HG03342 (cell line): ENCODE data around the gene SCN8A.

Experiments used
- ATAC-seq: cut with Tn5 transposase; IDR thresholded peaks from one replicate; pipeline ENCODE4 v1.9.1; 2021; ENCODE audit warnings: mild to moderate bottlenecking, moderate library complexity; ENCODE audit not compliant: unreplicated experiment

SCN8A gene

DNA sequence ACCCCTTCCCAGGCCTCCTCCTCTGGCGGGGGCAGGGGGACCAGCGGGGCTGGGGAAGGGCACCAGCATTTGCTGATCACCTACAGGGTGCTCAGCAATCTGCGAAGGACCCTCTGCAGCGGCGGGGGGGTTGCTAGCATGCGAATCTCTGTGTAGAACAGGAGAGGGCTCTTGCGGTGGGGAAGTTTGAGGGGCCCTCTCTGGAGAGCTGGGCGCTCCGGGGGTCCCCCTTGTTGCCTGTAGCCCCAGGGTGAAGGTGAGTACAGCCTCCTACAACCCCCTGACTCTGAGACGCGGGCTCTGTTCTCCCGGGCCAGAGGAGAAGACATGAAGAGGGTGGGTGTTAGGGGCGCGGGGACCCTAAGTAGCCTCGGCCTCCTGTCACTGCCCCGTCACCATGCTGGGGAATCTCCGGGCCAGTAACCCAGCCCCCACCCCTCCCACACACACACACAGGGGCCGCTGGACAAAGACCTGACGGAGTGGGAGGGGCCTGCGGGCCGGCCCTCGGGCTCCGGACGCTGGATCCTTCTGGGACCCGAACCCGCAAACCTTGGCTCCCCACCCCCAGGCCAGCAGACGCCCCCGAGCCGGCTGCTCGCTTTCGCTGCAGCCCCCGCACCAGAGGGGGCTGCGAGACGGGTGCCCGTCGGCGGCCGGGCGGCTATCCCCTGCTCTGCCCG, 256.8 kb downstream of the SCN8A start:
- ATAC-seq: no peak

DNA sequence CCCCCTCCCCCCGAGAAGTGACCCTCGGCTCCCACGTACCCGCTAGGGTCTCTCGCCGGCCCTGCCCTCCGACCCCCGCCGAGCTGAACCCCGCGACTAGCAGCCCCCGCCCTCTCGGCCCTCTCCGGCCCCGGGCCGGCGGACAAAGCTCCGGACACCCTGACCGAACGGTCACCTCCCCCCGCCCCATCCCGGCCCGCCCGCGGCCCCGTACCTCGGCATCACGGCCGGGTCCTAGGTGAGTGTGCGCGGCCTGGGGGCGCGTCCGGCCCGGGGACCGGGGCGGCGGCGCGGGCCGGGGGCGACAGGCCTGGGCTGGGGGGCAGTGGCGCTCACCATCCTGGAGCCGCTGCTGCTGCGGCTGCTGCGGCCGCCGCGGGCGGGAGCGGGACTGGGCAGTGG, 257.3 kb downstream of the SCN8A start, which contains the start of gene FIGNL2:
TSS of gene FIGNL2 (minus strand) at position 393 of the 402 bp plus-strand sequence. CDS start 26,305 bp downstream, outside the sequence.
- no peak for ATAC-seq

DNA sequence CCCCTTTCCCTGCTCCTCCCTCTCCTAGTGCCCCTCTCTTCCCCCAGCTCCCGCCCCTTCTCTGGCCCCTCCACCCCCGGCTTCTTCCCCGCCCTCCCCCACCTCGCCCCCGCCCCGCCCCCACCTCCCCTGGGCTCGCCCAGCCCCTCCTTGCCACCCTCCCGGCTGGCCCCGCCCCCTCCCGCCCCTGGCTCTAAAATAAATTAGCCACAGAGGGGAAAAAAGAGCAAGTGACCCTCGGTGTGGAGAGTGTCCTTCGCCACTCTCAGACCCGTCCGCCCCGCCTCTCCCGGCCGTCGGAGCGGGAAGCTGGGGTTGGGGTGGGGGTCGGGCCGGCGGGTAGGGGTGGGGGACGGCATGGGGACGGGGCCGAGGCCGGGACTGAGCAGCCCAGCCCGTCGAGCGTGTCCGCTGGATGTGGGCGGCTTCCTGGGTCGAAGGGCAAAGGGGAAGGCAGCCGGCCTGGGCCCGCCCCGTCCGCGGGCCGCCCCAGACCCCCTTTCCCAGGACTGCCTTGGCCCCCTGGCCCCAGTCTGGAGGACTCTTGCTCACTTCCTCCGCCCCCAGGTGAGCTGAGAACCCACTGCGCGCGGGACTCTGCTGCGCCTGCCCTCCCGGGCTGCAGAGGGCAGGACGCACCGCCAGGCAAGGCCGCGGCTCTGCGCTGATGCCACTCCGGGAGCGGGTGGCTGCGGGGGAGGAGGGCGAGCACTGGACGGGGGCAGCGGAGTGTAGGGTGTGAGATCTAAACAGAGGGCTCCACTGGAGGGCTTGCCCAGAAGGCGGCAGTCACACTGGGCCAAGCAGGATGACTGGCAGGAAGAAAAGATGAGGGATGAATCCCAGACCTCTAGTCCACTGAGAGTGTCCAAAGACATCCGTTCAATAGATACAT, 258.1 kb downstream of the SCN8A start:
- ATAC-seq: no peak

DNA sequence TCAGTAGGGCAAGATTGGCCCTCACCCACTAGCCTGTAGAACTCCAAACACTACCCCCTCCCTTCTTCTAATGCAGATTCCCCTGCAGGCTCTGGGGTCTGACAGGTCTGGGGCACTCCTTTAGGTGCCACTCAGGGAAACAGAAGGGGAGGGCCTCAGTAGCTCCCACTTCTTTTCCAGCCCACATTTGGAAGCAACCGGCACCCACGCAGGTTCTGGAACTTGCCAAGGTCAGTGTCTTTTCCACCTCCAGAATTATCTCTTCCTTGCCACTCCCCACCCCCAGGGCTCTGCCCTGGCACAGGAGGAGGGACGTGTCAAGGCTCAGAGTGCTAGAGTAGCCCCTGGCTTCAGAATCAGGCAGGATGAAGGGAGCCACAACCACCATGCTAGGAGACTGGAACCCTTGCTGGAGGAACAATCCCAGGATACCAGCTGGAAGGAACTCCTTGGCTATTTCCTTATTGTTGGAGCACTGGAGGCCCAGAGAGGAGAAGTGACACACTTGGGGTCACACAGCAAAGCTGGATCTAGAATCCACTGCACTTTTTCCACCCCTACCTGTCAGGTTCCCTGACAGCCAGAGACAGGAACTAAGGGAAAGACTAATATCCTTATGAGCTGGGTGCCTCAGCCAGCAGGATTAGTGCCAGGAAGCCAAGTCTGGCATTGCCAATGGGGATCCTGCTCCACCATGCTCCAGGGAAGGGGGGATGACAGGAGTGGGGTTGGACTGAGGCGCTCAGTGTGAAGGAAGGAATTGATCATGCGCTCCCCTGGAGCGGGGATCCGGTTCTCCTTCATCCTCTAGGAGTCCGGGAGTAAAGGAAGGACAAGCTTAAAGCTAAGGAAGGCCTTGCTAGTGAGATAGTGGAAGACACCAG, 259.3 kb downstream of the SCN8A start:
- ATAC-seq: no peak

DNA sequence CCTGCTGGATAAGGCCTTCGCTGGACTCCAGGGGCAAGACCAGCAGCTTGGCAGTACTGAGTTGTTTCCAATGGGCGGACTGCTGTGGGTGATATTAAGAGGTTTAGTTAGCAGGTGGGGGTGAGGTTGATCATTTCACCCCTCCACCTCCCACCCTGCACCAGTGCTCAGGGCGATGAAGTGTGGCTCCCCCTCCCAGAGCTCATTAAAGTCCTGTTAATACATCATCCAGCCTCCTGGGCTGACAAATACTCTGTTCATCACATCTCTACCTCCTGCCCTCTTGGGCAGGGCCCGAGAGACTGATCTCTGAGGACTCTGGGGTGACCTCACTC, 259.9 kb downstream of the SCN8A start:
- no peak for ATAC-seq

DNA sequence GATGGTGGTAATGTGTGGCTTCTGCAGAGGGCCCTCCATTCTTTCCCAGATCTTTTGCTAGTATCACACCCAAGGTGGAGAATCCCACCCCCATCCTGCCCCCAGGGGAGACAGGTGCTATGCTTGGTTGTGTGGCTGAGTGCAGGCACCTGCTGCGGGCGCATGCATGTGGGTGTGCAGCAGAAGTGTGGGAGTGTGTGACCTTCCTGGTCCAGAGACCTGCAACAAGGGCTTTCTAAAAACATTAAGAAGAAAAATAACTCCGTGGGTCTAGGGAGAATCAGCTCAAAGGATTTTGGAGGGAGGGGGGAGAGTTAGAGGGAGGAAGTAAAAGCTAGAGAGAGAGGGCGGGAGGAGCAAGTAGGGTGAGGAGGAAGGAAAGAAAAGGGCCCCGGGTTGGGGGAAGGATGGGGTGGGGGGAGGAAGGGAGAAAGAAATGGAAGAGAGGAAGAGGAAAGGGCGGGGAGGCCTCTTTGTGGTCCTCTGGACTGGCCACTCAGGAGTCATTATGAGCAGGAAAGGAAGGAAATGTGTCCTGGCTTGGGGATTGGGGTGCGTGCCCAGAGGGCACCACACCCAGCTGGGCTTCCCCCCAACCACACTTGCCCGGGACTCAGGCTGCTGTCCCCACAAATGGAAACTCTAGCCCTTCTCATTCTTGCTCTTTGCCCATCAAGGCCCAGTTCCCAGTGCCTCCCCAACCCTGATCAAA, 260.5 kb downstream of the SCN8A start:
- no peak for ATAC-seq

DNA sequence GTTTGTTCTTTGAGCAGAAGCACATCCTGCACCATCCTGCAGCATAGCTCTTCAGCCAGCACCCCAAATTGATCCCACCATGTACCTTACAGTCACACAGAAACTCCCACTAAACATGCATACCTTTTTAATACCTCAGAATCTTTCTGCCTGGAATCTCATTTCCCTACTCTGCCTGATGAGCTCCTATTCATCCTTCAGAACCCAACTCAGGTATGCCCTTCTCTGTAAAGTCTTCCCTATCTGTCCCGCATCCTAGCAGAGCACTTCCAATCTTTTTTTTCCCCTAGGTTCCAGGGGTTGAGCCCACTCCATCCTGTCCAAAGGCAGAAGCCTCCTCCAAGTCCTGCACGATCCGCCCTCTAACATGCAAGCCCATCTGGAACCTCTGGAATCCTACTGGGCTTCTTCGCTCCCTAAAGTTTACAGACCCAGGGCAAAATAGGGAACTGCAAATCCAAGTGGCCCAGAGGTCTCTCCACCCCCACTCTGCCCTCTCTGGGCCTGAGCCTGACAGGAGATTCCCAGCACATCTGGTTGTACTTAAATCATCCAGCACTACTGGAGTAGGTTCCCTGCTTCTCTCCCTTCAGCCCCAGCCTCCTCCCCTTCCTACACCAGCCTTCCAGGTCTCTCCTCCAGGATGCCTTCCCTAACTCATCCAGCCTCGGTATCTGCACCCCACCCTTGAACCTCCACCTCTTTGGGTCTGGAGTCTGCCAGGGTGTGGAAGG, 261.5 kb downstream of the SCN8A start:
- no peak for ATAC-seq

DNA sequence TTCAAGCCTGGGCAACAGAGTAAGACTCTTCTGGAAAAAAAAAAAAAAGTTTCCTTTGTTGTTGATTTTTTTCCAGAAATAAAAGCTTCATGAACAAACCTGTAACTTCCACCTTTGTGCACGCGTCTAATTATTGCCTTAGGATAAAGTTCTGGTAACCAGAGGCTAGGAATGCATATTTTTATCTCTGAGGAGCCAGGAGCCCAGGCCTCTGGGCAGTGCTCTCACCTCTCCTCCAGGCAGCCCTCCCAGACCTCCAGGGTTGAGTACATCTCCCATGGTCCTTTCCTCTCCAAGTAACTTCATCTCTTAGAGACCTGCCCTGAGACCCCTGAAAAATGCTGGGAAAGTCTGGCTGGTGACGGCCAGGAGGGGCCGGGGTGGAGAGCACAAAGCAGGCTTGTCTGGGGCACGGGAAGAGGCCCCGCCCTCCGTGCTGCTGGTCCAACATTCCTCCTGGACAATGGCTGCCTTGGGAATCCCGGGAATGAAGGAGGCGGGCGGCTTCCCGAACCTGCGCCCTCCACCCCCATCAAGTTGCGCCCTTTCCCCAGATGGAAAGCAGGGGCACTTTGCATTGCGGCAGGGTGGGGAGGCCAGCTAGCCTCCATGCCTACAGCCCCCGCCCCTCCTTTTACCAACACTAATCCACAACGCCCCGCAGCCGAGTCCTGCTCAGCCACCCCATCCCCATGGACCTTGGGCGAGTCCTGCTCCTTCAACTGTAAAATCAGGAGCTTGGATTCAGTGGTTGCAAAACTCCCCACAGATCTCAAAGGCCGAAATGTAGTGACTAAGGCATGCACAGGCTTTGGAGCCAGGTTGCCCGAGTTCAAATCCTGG, 264.8 kb downstream of the SCN8A start:
- no peak for ATAC-seq

DNA sequence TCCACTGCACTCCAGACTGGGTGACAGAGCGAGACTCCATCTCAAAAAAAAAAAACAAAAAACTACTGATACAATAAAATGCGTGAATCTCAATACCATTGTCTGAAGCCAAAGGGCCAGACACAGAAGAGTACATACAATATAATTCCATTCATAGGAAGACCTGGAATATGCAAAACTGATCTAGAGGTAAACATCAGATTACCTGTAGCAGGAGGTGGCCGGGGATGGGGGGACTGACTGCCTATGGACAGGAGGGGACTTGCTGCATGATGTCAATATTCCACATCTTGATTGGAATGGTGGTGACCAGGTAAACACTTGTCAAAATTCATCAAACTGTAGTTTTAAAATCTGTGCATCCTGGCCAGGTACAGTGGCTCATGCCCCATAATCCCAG, 270.0 kb downstream of the SCN8A start:
- ATAC-seq: no peak
